OCI-LY1 (cell line): Measurements from ENCODE around the gene OR4C11.

ENCODE experiments used
- EZH2 ChIP-seq: fragments of 200-600 bp; sonication (generic), shearing (Covaris generic); IDR thresholded peaks from 2 replicates; pipeline ENCODE4 v1.8.0; 2017; ENCODE audit warnings: borderline replicate concordance, mixed run types, mild to moderate bottlenecking, antibody characterized with exemption, low read length, moderate library complexity, mixed read lengths
- TF ChIP-seq, protein P1 (sequence below): fragments of 200-600 bp; sonication (generic), shearing (Covaris generic); IDR thresholded peaks from 2 replicates; pipeline ENCODE4 v1.5.1; 2017; ENCODE audit warnings: mild to moderate bottlenecking, antibody characterized with exemption, low read length, moderate library complexity, mixed read lengths

- TF ChIP-seq, protein P1, sequence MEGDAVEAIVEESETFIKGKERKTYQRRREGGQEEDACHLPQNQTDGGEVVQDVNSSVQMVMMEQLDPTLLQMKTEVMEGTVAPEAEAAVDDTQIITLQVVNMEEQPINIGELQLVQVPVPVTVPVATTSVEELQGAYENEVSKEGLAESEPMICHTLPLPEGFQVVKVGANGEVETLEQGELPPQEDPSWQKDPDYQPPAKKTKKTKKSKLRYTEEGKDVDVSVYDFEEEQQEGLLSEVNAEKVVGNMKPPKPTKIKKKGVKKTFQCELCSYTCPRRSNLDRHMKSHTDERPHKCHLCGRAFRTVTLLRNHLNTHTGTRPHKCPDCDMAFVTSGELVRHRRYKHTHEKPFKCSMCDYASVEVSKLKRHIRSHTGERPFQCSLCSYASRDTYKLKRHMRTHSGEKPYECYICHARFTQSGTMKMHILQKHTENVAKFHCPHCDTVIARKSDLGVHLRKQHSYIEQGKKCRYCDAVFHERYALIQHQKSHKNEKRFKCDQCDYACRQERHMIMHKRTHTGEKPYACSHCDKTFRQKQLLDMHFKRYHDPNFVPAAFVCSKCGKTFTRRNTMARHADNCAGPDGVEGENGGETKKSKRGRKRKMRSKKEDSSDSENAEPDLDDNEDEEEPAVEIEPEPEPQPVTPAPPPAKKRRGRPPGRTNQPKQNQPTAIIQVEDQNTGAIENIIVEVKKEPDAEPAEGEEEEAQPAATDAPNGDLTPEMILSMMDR: no peak
- no peak for TF ChIP-seq EZH2
These were observed at the start of gene OR4C11 for GRCh38 chr11:55607545-55607944.
